GM12878 (cell line): ENCODE measurements around the gene GCSAM. TPM values are rescaled to one million over a fixed set of nuclear protein-coding genes. Genes with fewer than 3 reads are reported as not detected.

Source experiments
- BCL11A ChIP-seq: IDR thresholded peaks from 2 replicates; pipeline ENCODE4 v1.6.1; 2011; ENCODE audit warnings: low read depth, low read length
- BRCA1 ChIP-seq: IDR thresholded peaks from 2 replicates; pipeline ENCODE4 v1.6.1; 2011; ENCODE audit warnings: low read depth, low read length, improper control_type of control experiment
- CUX1 ChIP-seq: IDR thresholded peaks from 2 replicates; pipeline ENCODE4 v1.6.1; 2012; ENCODE audit warnings: improper control_type of control experiment, low read depth, low read length; ENCODE audit not compliant: insufficient replicate concordance
- EGR1 ChIP-seq, 2 experiments: IDR thresholded peaks; 1 replicate in 1 of 2; 2 replicates in 1 of 2; pipeline ENCODE4 v1.6.1; 2011 to 2012; ENCODE audit warnings: low read depth in 2 of 2, low read length in 2 of 2, borderline replicate concordance in 1 of 2, mild to moderate bottlenecking in 1 of 2, moderate library complexity in 1 of 2
- FOS ChIP-seq: IDR thresholded peaks from 3 replicates; pipeline ENCODE4 v1.6.1; 2011; ENCODE audit warnings: borderline replicate concordance; ENCODE audit not compliant: insufficient read length; ENCODE audit errors: extremely low read depth
- FOXM1 ChIP-seq: IDR thresholded peaks from 2 replicates; pipeline ENCODE4 v1.6.1; 2012; ENCODE audit warnings: low read depth, mild to moderate bottlenecking, inconsistent platforms, low read length, moderate library complexity
- HDGF ChIP-seq: fragments of 450-650 bp; IDR thresholded peaks from 2 replicates; pipeline ENCODE4 v1.6.1; 2016; ENCODE audit warnings: antibody characterized with exemption
- IKZF1 ChIP-seq: fragments of 450-650 bp; conservative IDR thresholded peaks from 2 replicates; pipeline ENCODE4 v1.6.1; 2017; ENCODE audit warnings: antibody characterized with exemption, mild to moderate bottlenecking
- JUNB ChIP-seq: IDR thresholded peaks from 2 replicates; pipeline ENCODE4 v1.6.1; 2016; ENCODE audit warnings: antibody characterized with exemption, mild to moderate bottlenecking
- MTA3 ChIP-seq: IDR thresholded peaks from 2 replicates; pipeline ENCODE4 v1.6.1; 2012; ENCODE audit warnings: low read length, inconsistent platforms, borderline replicate concordance
- MXI1 ChIP-seq: fragments of 150-350 bp; IDR thresholded peaks from 2 replicates; pipeline ENCODE4 v1.6.1; 2011; ENCODE audit warnings: low read depth, mild to moderate bottlenecking, inconsistent platforms, low read length, improper control_type of control experiment
- NFXL1 ChIP-seq: fragments of 450-650 bp; IDR thresholded peaks from 2 replicates; pipeline ENCODE4 v1.6.1; 2017; ENCODE audit warnings: antibody characterized with exemption, mild to moderate bottlenecking, borderline replicate concordance
- NKRF ChIP-seq: fragments of 450-650 bp; conservative IDR thresholded peaks from 2 replicates; pipeline ENCODE4 v1.6.1; 2017; ENCODE audit warnings: mild to moderate bottlenecking, moderate library complexity
- NR2C1 ChIP-seq: fragments of 450-650 bp; IDR thresholded peaks from 2 replicates; pipeline ENCODE4 v1.6.1; 2017; ENCODE audit warnings: antibody characterized with exemption, mild to moderate bottlenecking, moderate library complexity
- NR2C2 ChIP-seq: IDR thresholded peaks from 2 replicates; pipeline ENCODE4 v1.6.1; 2011; ENCODE audit warnings: borderline replicate concordance, low read depth; ENCODE audit not compliant: control insufficient read depth, insufficient read length
- PAX8 ChIP-seq: fragments of 450-650 bp; IDR thresholded peaks from 2 replicates; pipeline ENCODE4 v1.6.1; 2017; ENCODE audit warnings: mild to moderate bottlenecking, moderate library complexity
- PML ChIP-seq: IDR thresholded peaks from 2 replicates; pipeline ENCODE4 v1.6.1; 2012; ENCODE audit warnings: low read length, inconsistent platforms
- POLR2AphosphoS2 ChIP-seq: IDR thresholded peaks from 2 replicates; pipeline ENCODE4 v1.6.1; 2011; ENCODE audit warnings: low read depth, mild to moderate bottlenecking, low read length, improper control_type of control experiment, moderate library complexity
- RAD51 ChIP-seq: fragments of 450-650 bp; IDR thresholded peaks from 2 replicates; pipeline ENCODE4 v1.6.1; 2016; ENCODE audit warnings: moderate library complexity, mild to moderate bottlenecking, inconsistent platforms
- SIX5 ChIP-seq: IDR thresholded peaks from 2 replicates; pipeline ENCODE4 v1.6.1; 2011; ENCODE audit warnings: mild to moderate bottlenecking, low read depth, low read length, moderate library complexity; ENCODE audit not compliant: severe bottlenecking
- SMARCA5 ChIP-seq: fragments of 450-650 bp; IDR thresholded peaks from 2 replicates; pipeline ENCODE4 v1.6.1; 2017; ENCODE audit warnings: mild to moderate bottlenecking
- STAT3 ChIP-seq: IDR thresholded peaks from 2 replicates; pipeline ENCODE4 v1.6.1; 2011; ENCODE audit warnings: low read depth, low read length, improper control_type of control experiment
- SUPT20H ChIP-seq: IDR thresholded peaks from 2 replicates; pipeline ENCODE4 v1.6.1; 2011; ENCODE audit warnings: low read depth, mild to moderate bottlenecking, low read length, moderate library complexity, borderline replicate concordance; ENCODE audit not compliant: control insufficient read depth
- ZBED1 ChIP-seq: IDR thresholded peaks from 2 replicates; pipeline ENCODE4 v1.6.1; 2016; ENCODE audit warnings: borderline replicate concordance
- ZNF207 ChIP-seq: fragments of 450-650 bp; IDR thresholded peaks from 2 replicates; pipeline ENCODE4 v1.6.1; 2014; ENCODE audit warnings: antibody characterized with exemption, mild to moderate bottlenecking, borderline replicate concordance
- polyA plus RNA-seq, 11 experiments: library from polyadenylated mRNA; depleted of rRNA in 4 of 11; unstranded in 6 of 11; stranded (reverse) in 5 of 11; fragments of >200 nt; fragmentation: Nextera tagmentation in 4 of 11; fragmentation: Illumina TruSeq in 1 of 11; extraction: Ambion mirVana in 4 of 11; extraction: Trizol in 1 of 11; gene quantifications; 1 replicate in 1 of 11; 2 replicates in 10 of 11; pipeline versions ENCODE4 v1.2.1 to v1.2.3, GENCODE V29; 2011 to 2016; ENCODE audit warnings: inconsistent platforms in 2 of 11, missing spikeins in 2 of 11, low read depth in 1 of 11
- total RNA-seq, 4 experiments: library from RNA; depleted of rRNA in 3 of 4; stranded (reverse); fragments of >200 nt in 3 of 4; fragmentation: Illumina TruSeq in 1 of 4; extraction: Trizol in 1 of 4; gene quantifications; 2 replicates each; pipeline versions ENCODE4 v1.2.1 to v1.2.3, GENCODE V29; 2013 to 2021
- TF ChIP-seq, protein P1 (sequence below): IDR thresholded peaks from 2 replicates; pipeline ENCODE4 v1.6.1; 2012; ENCODE audit warnings: low read length, inconsistent platforms

GCSAM gene
- total and polyA plus RNA-seq, 10 of the 15 experiments (the other 5 are each of a cell fraction or from before 2014, with no cell fraction given) = 81.5 to 407 (median 107) TPM

DNA sequence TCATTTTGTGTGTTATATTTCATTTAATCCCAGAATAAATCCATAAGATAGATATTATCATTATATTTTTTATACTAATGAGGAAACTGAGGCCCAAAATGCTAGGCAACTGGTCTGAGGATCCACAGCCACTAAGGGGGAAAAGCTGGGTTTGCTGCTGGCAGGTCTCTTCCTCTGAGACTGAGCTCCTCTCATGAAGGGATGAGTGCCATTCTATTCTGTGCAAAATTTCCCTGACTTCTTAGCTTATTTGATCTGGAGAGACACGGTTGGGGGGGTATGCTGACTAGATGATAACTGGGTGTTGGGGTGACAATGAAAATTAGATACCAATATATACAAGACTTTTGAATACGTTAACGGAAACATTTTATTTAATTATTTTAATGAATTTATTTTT lies 1.9 kb downstream of the GCSAM start (continued):
- no peak for TF ChIP-seq CUX1
- TF ChIP-seq ZBED1 = no peak
- TF ChIP-seq NR2C1 = no peak
- TF ChIP-seq SIX5 = no peak
- no peak for TF ChIP-seq HDGF
- TF ChIP-seq MTA3 = no peak
- no peak for TF ChIP-seq STAT3
- TF ChIP-seq NFXL1 = no peak
- no peak for TF ChIP-seq JUNB
- no peak for TF ChIP-seq SMARCA5
- no peak for TF ChIP-seq BCL11A
- no peak for TF ChIP-seq SUPT20H
- TF ChIP-seq PAX8 = no peak
- TF ChIP-seq FOS = no peak
- TF ChIP-seq POLR2AphosphoS2 = 0 out of 2 replicates have a peak, but pooled peaks have one; percentile 33
- no peak for TF ChIP-seq EGR1 (IDR thresholded peaks at IDR 0.05; ENCODE audit: borderline replicate concordance in 1 of 2, low read depth in 2 of 2, low read length in 2 of 2)
- no peak for TF ChIP-seq NR2C2
- no peak for TF ChIP-seq ZNF207
- no peak for TF ChIP-seq BRCA1
- no peak for TF ChIP-seq MXI1
- no peak for TF ChIP-seq FOXM1
- TF ChIP-seq IKZF1 = no peak
- TF ChIP-seq NKRF = no peak
- TF ChIP-seq, protein P1, sequence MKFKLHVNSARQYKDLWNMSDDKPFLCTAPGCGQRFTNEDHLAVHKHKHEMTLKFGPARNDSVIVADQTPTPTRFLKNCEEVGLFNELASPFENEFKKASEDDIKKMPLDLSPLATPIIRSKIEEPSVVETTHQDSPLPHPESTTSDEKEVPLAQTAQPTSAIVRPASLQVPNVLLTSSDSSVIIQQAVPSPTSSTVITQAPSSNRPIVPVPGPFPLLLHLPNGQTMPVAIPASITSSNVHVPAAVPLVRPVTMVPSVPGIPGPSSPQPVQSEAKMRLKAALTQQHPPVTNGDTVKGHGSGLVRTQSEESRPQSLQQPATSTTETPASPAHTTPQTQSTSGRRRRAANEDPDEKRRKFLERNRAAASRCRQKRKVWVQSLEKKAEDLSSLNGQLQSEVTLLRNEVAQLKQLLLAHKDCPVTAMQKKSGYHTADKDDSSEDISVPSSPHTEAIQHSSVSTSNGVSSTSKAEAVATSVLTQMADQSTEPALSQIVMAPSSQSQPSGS = no peak
- no peak for TF ChIP-seq RAD51
- no peak for TF ChIP-seq PML
